SK-N-SH (cell line): ENCODE measurements around the gene HAO2. TPM values are rescaled to one million over a fixed set of nuclear protein-coding genes. Genes with fewer than 3 reads are reported as not detected.

Source experiments
- CTCF ChIA-PET: fragments of 300-600, 350-600 bp; formaldehyde crosslinking; extraction: SDS; loops from one replicate; lab custom pipeline; 2021; lab: Yijun Ruan, JAX
- POLR2A ChIA-PET: fragments of 350-600 bp; sonication (Branson Sonifier 250); formaldehyde crosslinking; extraction: SDS; loops from one replicate; lab custom pipeline; 2020; ENCODE audit warnings: antibody characterized with exemption, inconsistent platforms; lab: Yijun Ruan, JAX
- DNase-seq: peaks from one replicate; pipeline ENCODE4 v3.0.0; 2012
- H2AFZ ChIP-seq: fragments of 200-600 bp; sonication (generic); 2 replicates; pipeline ENCODE4 v1.8.1; 2016; ENCODE audit warnings: antibody characterized with exemption, mild to moderate bottlenecking, low read depth
- H3F3A ChIP-seq: fragments of 200-600 bp; sonication (generic); replicated peaks from 2 replicates; pipeline ENCODE3; 2016; ENCODE audit warnings: antibody characterized with exemption, mild to moderate bottlenecking; ENCODE audit not compliant: insufficient read depth
- H3K27ac ChIP-seq, 2 experiments: fragments of 200-500 bp in 1 of 2; fragments of 200-600 bp in 1 of 2; sonication (Bioruptor generic) in 1 of 2; sonication (generic), shearing (Covaris generic) in 1 of 2; 2 replicates each; pipeline versions ENCODE4 v1.5.1 to v1.6.1; 2014 to 2016; ENCODE audit warnings: low read depth in 2 of 2, inconsistent platforms in 1 of 2, low read length in 1 of 2, mild to moderate bottlenecking in 1 of 2, mixed read lengths in 1 of 2
- H3K27me3 ChIP-seq: fragments of 200-600 bp; sonication (generic), shearing (Covaris generic); 2 replicates; pipeline ENCODE4 v1.6.1; 2016; ENCODE audit warnings: mixed run types; ENCODE audit not compliant: insufficient read depth
- H3K36me3 ChIP-seq, 2 experiments: fragments of 200-500 bp in 1 of 2; fragments of 200-600 bp in 1 of 2; sonication (Bioruptor generic) in 1 of 2; sonication (generic) in 1 of 2; replicated peaks in 1 of 2; 2 replicates each; pipeline versions ENCODE3 to v1.5.1; 2014 to 2016; ENCODE audit warnings: low read length in 1 of 2, mild to moderate bottlenecking in 1 of 2; ENCODE audit not compliant: insufficient read depth in 2 of 2, control insufficient read depth in 1 of 2
- H3K4me1 ChIP-seq, 2 experiments: fragments of 200-500 bp in 1 of 2; fragments of 200-600 bp in 1 of 2; sonication (Bioruptor generic) in 1 of 2; sonication (generic), shearing (Covaris generic) in 1 of 2; 2 replicates each; pipeline versions ENCODE4 v1.5.1 to v1.6.1; 2014 to 2016; ENCODE audit warnings: low read depth in 1 of 2, low read length in 1 of 2, mixed run types in 1 of 2; ENCODE audit not compliant: insufficient read depth in 2 of 2, control insufficient read depth in 1 of 2
- H3K4me2 ChIP-seq: fragments of 200-600 bp; sonication (generic), shearing (Covaris generic); 2 replicates; pipeline ENCODE4 v1.6.1; 2017; ENCODE audit warnings: mixed run types
- H3K4me3 ChIP-seq, 2 experiments: fragments of 200-500 bp in 1 of 2; fragments of 200-600 bp in 1 of 2; sonication (Bioruptor generic) in 1 of 2; sonication (generic), shearing (Covaris generic) in 1 of 2; 2 replicates each; pipeline versions ENCODE4 v1.5.1 to v1.8.1; 2014 to 2016; ENCODE audit warnings: low read depth in 2 of 2, inconsistent platforms in 1 of 2, low read length in 1 of 2, mild to moderate bottlenecking in 1 of 2, mixed read lengths in 1 of 2, moderate library complexity in 1 of 2
- H3K79me2 ChIP-seq: fragments of 200-600 bp; sonication (generic); 2 replicates; pipeline ENCODE4 v1.8.1; 2017; ENCODE audit warnings: mild to moderate bottlenecking; ENCODE audit not compliant: insufficient read depth
- H3K9ac ChIP-seq: fragments of 200-600 bp; sonication (generic); 2 replicates; pipeline ENCODE4 v1.6.1; 2017; ENCODE audit warnings: mixed run types
- H3K9me2 ChIP-seq: fragments of 200-600 bp; sonication (generic); 2 replicates; pipeline ENCODE4 v1.6.1; 2017; ENCODE audit warnings: mixed run types
- H3K9me3 ChIP-seq: fragments of 200-600 bp; sonication (generic); 2 replicates; pipeline ENCODE4 v1.6.1; 2017; ENCODE audit warnings: mixed run types, mild to moderate bottlenecking, moderate library complexity
- H4K20me1 ChIP-seq: fragments of 200-600 bp; sonication (generic); 2 replicates; pipeline ENCODE4 v1.6.1; 2017; ENCODE audit warnings: mild to moderate bottlenecking, mixed run types; ENCODE audit not compliant: insufficient read depth
- ELF1 ChIP-seq: IDR thresholded peaks from 2 replicates; pipeline ENCODE4 v1.4.0; 2012
- EZH2phosphoT487 ChIP-seq: fragments of 200-600 bp; sonication (generic); IDR thresholded peaks from 2 replicates; pipeline ENCODE4 v1.6.1; 2017; ENCODE audit warnings: low read depth, mixed run types, mild to moderate bottlenecking, antibody characterized with exemption, moderate library complexity, borderline replicate concordance
- FOSL2 ChIP-seq: IDR thresholded peaks from 2 replicates; pipeline ENCODE4 v1.4.0; 2012; ENCODE audit warnings: low read depth, mild to moderate bottlenecking, moderate library complexity, borderline replicate concordance
- FOXJ3 ChIP-seq: sonication (generic); formaldehyde crosslinking; IDR thresholded peaks from 2 replicates; pipeline ENCODE4 v1.5.1; 2020; ENCODE audit warnings: mild to moderate bottlenecking, missing genetic modification reagents
- GABPA ChIP-seq: IDR thresholded peaks from 2 replicates; pipeline ENCODE4 v1.4.0; 2012; ENCODE audit warnings: low read depth, mild to moderate bottlenecking
- JUND ChIP-seq: IDR thresholded peaks from 2 replicates; pipeline ENCODE4 v1.4.0; 2012
- RAD21 ChIP-seq: IDR thresholded peaks from 2 replicates; pipeline ENCODE4 v1.6.1; 2012; ENCODE audit warnings: mild to moderate bottlenecking, low read length
- RCOR1 ChIP-seq: fragments of 150-350 bp; IDR thresholded peaks from 2 replicates; pipeline ENCODE4 v1.6.1; 2017; ENCODE audit warnings: antibody characterized with exemption, low read length
- RFX5 ChIP-seq: IDR thresholded peaks from 2 replicates; pipeline ENCODE4 v1.6.1; 2012; ENCODE audit warnings: mild to moderate bottlenecking, improper control_type of control experiment, low read length
- RXRA ChIP-seq: IDR thresholded peaks from 2 replicates; pipeline ENCODE4 v1.4.0; 2012; ENCODE audit warnings: low read depth, mild to moderate bottlenecking, borderline replicate concordance
- SIN3A ChIP-seq: IDR thresholded peaks from 2 replicates; pipeline ENCODE4 v1.6.1; 2012; ENCODE audit warnings: low read depth, mild to moderate bottlenecking, low read length, moderate library complexity, borderline replicate concordance
- SMC3 ChIP-seq: IDR thresholded peaks from 2 replicates; pipeline ENCODE4 v1.6.1; 2012; ENCODE audit warnings: low read depth, low read length, improper control_type of control experiment
- TAF1 ChIP-seq: IDR thresholded peaks from 2 replicates; pipeline ENCODE4 v1.6.1; 2012; ENCODE audit warnings: low read depth, mild to moderate bottlenecking, low read length, moderate library complexity, borderline replicate concordance
- TCF12 ChIP-seq: IDR thresholded peaks from 2 replicates; pipeline ENCODE4 v1.4.0; 2012
- TEAD4 ChIP-seq: IDR thresholded peaks from 2 replicates; pipeline ENCODE4 v1.4.0; 2012; ENCODE audit warnings: mild to moderate bottlenecking, borderline replicate concordance; ENCODE audit not compliant: insufficient read depth
- WGBS: methylation state at CpG from one replicate; pipeline ENCODE4 v1.1.6; 2017; ENCODE audit warnings: low lambda C conversion rate; 5-methylcytosine and 5-hydroxymethylcytosine counted together
- polyA plus RNA-seq, 3 experiments: library from polyadenylated mRNA; depleted of rRNA; stranded (reverse); fragments of >200 nt; gene quantifications; 2 replicates each; pipeline ENCODE4 v1.2.3, GENCODE V29; 2012
- TF ChIP-seq, protein P1 (sequence below): fragments of 150-350 bp; IDR thresholded peaks from 2 replicates; pipeline ENCODE4 v1.6.1; 2016; ENCODE audit warnings: mild to moderate bottlenecking, low read depth, low read length
- TF ChIP-seq, protein P2 (sequence below): IDR thresholded peaks from 2 replicates; pipeline ENCODE4; 2012
- TF ChIP-seq, protein P3 (sequence below): IDR thresholded peaks from 2 replicates; pipeline ENCODE4 v1.4.0; 2012; ENCODE audit warnings: low read depth, borderline replicate concordance
- TF ChIP-seq, protein P4 (sequence below): IDR thresholded peaks from 2 replicates; pipeline ENCODE4 v1.6.1; 2012; ENCODE audit warnings: mild to moderate bottlenecking, low read depth, low read length, moderate library complexity
- TF ChIP-seq, protein P5 (sequence below): fragments of 150-350 bp; IDR thresholded peaks from 2 replicates; pipeline ENCODE4 v1.6.1; 2017; ENCODE audit warnings: antibody characterized with exemption, low read length, low read depth, borderline replicate concordance
- TF ChIP-seq, protein P6 (sequence below): IDR thresholded peaks from 2 replicates; pipeline ENCODE4 v1.4.0; 2012; ENCODE audit warnings: low read depth, borderline replicate concordance

HAO2 gene
- polyA plus RNA-seq, 1 of the 3 experiments (the other 2 are of a cell fraction) = not detected

DNA sequence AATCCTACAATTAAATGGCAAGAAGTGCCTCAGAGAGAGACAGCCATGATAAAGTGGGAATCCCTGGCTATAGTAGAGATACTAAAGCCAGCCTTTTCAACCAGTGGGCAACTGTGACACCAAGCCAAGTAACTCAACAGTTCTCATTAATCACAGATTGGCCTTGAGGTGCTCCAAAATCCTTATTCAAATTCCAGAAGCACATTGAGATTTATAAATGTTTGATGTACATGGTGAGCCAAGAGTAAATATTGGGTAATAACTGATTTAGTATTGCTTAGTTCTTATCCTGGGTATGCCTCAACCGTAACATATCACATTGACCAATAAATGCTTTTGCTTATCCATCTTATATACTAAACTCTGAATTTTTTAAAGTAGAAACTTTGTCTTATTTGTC lies 17.1 kb downstream of the HAO2 start (continued):
- TF ChIP-seq, protein P1, sequence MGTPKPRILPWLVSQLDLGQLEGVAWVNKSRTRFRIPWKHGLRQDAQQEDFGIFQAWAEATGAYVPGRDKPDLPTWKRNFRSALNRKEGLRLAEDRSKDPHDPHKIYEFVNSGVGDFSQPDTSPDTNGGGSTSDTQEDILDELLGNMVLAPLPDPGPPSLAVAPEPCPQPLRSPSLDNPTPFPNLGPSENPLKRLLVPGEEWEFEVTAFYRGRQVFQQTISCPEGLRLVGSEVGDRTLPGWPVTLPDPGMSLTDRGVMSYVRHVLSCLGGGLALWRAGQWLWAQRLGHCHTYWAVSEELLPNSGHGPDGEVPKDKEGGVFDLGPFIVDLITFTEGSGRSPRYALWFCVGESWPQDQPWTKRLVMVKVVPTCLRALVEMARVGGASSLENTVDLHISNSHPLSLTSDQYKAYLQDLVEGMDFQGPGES = no peak
- no peak for TF ChIP-seq SIN3A
- TF ChIP-seq, all 33 proteins: peak for 0

DNA sequence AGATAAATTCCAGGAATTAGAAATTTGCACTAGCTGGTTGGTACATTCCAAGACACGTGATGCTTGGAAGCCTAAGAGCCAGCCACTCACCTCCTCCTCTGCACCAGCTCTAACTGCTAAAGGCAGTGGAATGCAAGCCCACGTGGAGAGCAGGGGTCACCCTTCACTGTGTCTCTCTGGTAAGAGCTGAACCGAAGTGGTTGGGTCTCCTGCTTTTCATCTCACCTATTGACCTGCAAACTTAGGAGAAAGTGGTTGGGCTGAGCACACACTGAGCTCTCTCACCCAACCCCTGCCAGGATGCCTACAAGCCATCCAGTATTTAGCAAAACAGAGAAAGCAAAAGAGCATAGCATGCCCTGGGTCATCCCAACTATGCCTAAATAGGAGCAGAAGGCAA lies 19.3 kb downstream of the HAO2 start:
- H3K4me2 ChIP-seq = no peak overlapping the region
- H3K4me3 ChIP-seq = no peak overlapping the region
- ChIA-PET CTCF (no interaction called here), POLR2A (no interaction called here)
- no peaks in the 10 kb centered on the region for H3K9me2 ChIP-seq
- no peak overlapping the region for H3K9ac ChIP-seq
- no peak overlapping the region for H2AFZ ChIP-seq
- H3K36me3 ChIP-seq = no peaks in the 10 kb centered on the region
- no peaks in the 10 kb centered on the region for H4K20me1 ChIP-seq
- H3K4me1 ChIP-seq = no peaks in the 10 kb centered on the region
- H3K27me3 ChIP-seq = no peaks in the 10 kb centered on the region; the same call in 1 of the 2 replicates
- TF ChIP-seq RAD21 (no peak), EZH2phosphoT487 (no peak), FOXJ3 (no peak), RFX5 (no peak), GABPA (no peak), TEAD4 (no peak), ELF1 (no peak), SIN3A (no peak), TAF1 (no peak), TCF12 (no peak), JUND (no peak), FOSL2 (no peak), RCOR1 (no peak), SMC3 (no peak), RXRA (no peak)
- TF ChIP-seq, protein P2, sequence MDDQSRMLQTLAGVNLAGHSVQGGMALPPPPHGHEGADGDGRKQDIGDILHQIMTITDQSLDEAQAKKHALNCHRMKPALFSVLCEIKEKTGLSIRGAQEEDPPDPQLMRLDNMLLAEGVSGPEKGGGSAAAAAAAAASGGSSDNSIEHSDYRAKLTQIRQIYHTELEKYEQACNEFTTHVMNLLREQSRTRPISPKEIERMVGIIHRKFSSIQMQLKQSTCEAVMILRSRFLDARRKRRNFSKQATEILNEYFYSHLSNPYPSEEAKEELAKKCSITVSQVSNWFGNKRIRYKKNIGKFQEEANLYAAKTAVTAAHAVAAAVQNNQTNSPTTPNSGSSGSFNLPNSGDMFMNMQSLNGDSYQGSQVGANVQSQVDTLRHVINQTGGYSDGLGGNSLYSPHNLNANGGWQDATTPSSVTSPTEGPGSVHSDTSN = no peak
- TF ChIP-seq, protein P3, sequence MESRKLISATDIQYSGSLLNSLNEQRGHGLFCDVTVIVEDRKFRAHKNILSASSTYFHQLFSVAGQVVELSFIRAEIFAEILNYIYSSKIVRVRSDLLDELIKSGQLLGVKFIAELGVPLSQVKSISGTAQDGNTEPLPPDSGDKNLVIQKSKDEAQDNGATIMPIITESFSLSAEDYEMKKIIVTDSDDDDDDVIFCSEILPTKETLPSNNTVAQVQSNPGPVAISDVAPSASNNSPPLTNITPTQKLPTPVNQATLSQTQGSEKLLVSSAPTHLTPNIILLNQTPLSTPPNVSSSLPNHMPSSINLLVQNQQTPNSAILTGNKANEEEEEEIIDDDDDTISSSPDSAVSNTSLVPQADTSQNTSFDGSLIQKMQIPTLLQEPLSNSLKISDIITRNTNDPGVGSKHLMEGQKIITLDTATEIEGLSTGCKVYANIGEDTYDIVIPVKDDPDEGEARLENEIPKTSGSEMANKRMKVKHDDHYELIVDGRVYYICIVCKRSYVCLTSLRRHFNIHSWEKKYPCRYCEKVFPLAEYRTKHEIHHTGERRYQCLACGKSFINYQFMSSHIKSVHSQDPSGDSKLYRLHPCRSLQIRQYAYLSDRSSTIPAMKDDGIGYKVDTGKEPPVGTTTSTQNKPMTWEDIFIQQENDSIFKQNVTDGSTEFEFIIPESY = no peak
- TF ChIP-seq, protein P4, sequence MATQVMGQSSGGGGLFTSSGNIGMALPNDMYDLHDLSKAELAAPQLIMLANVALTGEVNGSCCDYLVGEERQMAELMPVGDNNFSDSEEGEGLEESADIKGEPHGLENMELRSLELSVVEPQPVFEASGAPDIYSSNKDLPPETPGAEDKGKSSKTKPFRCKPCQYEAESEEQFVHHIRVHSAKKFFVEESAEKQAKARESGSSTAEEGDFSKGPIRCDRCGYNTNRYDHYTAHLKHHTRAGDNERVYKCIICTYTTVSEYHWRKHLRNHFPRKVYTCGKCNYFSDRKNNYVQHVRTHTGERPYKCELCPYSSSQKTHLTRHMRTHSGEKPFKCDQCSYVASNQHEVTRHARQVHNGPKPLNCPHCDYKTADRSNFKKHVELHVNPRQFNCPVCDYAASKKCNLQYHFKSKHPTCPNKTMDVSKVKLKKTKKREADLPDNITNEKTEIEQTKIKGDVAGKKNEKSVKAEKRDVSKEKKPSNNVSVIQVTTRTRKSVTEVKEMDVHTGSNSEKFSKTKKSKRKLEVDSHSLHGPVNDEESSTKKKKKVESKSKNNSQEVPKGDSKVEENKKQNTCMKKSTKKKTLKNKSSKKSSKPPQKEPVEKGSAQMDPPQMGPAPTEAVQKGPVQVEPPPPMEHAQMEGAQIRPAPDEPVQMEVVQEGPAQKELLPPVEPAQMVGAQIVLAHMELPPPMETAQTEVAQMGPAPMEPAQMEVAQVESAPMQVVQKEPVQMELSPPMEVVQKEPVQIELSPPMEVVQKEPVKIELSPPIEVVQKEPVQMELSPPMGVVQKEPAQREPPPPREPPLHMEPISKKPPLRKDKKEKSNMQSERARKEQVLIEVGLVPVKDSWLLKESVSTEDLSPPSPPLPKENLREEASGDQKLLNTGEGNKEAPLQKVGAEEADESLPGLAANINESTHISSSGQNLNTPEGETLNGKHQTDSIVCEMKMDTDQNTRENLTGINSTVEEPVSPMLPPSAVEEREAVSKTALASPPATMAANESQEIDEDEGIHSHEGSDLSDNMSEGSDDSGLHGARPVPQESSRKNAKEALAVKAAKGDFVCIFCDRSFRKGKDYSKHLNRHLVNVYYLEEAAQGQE = no peak
- TF ChIP-seq, protein P5, sequence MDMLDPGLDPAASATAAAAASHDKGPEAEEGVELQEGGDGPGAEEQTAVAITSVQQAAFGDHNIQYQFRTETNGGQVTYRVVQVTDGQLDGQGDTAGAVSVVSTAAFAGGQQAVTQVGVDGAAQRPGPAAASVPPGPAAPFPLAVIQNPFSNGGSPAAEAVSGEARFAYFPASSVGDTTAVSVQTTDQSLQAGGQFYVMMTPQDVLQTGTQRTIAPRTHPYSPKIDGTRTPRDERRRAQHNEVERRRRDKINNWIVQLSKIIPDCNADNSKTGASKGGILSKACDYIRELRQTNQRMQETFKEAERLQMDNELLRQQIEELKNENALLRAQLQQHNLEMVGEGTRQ = no peak
- TF ChIP-seq, protein P6, sequence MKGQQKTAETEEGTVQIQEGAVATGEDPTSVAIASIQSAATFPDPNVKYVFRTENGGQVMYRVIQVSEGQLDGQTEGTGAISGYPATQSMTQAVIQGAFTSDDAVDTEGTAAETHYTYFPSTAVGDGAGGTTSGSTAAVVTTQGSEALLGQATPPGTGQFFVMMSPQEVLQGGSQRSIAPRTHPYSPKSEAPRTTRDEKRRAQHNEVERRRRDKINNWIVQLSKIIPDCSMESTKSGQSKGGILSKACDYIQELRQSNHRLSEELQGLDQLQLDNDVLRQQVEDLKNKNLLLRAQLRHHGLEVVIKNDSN = no peak
- H3K9me3 ChIP-seq = no peaks in the 10 kb centered on the region
- WGBS = 0% methylated on average over 3 of the region's 3 CpGs
- no peaks in the 10 kb centered on the region for H3K79me2 ChIP-seq
- H3K27ac ChIP-seq = no peak overlapping the region
- no peak for DNase-seq
- H3F3A ChIP-seq = no peaks in the 10 kb centered on the region
